HepG2 (cell line): ENCODE data around the gene LIFR. TPM values are rescaled to one million over a fixed set of nuclear protein-coding genes. Genes with fewer than 3 reads are reported as not detected.

Experiments
- ATAC-seq: fragments of 200-7000 bp; cut with Tn5 transposase; 3 replicates; pipeline ENCODE4 v1.9.1; 2020; ENCODE audit warnings: mild to moderate bottlenecking, moderate library complexity
- BruUV-seq: library from RNA; stranded (reverse); fragments of 400-500 nt; replicated peaks from 2 replicates; lab custom pipeline; 2021; lab: Mats Ljungman, UMichigan
- CTCF ChIA-PET: fragments of 300-600 bp; formaldehyde crosslinking; extraction: SDS; loops from one replicate; lab custom pipeline; 2021; ENCODE audit warnings: low total read pairs, inconsistent platforms, low intra/inter-chr PET ratio; lab: Yijun Ruan, JAX
- POLR2A ChIA-PET: fragments of 350-600 bp; sonication (Branson Sonifier 250); formaldehyde crosslinking; loops from one replicate; lab custom pipeline; 2020; ENCODE audit warnings: antibody characterized with exemption, inconsistent platforms; lab: Yijun Ruan, JAX
- DNase-seq: peaks from one replicate; pipeline ENCODE4 v3.0.0-alpha.2; 2015; ENCODE audit warnings: low spot score
- FAIRE-seq: peaks from 3 replicates; lab custom pipeline; 2011; peaks lifted over from hg19 to GRCh38; lab: Jason Lieb, UNC
- H2AFZ ChIP-seq: one replicate; pipeline ENCODE4 v1.6.1; 2011; ENCODE audit warnings: low read length, inconsistent platforms
- H3K27ac ChIP-seq: fragments of 300-600 bp; 3 replicates; pipeline ENCODE4 v1.8.0; 2011; ENCODE audit warnings: mixed run types, mild to moderate bottlenecking, mixed read lengths, low read length, inconsistent platforms; ENCODE audit not compliant: insufficient read depth; ENCODE audit errors: extremely low read length
- H3K27me3 ChIP-seq, 2 experiments: fragments of 200-600 bp in 1 of 2; 2 replicates in 1 of 2; 3 replicates in 1 of 2; pipeline versions ENCODE4 v1.6.0 to v1.8.0; 2011; ENCODE audit warnings: low read length in 2 of 2, mild to moderate bottlenecking in 2 of 2, moderate library complexity in 2 of 2, inconsistent platforms in 1 of 2; ENCODE audit not compliant: insufficient read depth in 2 of 2, control insufficient read depth in 1 of 2
- H3K36me3 ChIP-seq, 2 experiments: fragments of 200-600 bp in 1 of 2; replicated peaks in 1 of 2; 2 replicates in 1 of 2; 3 replicates in 1 of 2; pipeline versions ENCODE4 v1.5.1 to v1.8.0; 2011; ENCODE audit warnings: low read length in 2 of 2, inconsistent platforms in 1 of 2; ENCODE audit not compliant: insufficient read depth in 2 of 2, control insufficient read depth in 1 of 2
- H3K4me1 ChIP-seq: 2 replicates; pipeline ENCODE4 v1.5.1; 2012; ENCODE audit warnings: low read length, inconsistent platforms; ENCODE audit not compliant: insufficient read depth
- H3K4me2 ChIP-seq: 2 replicates; pipeline ENCODE4 v1.6.0; 2011; ENCODE audit warnings: low read depth, low read length, inconsistent platforms
- H3K4me3 ChIP-seq, 3 experiments: fragments of 200-600 bp in 1 of 3; sonication (generic), shearing (Covaris generic) in 1 of 3; replicated peaks in 1 of 3; 2 replicates each; pipeline ENCODE4 v1.5.1; 2011 to 2016; ENCODE audit warnings: low read length in 3 of 3, inconsistent platforms in 2 of 3, low read depth in 2 of 3, mild to moderate bottlenecking in 2 of 3, control low read depth in 1 of 3, mixed read lengths in 1 of 3; ENCODE audit not compliant: insufficient read depth in 1 of 3
- H3K79me2 ChIP-seq: one replicate; pipeline ENCODE4 v1.6.1; 2011; ENCODE audit warnings: low read length, inconsistent platforms; ENCODE audit not compliant: insufficient read depth
- H3K9ac ChIP-seq: 2 replicates; pipeline ENCODE4 v1.6.0; 2011; ENCODE audit warnings: mild to moderate bottlenecking, low read depth, low read length, inconsistent platforms; ENCODE audit not compliant: insufficient read depth
- H3K9me3 ChIP-seq: 2 replicates; pipeline ENCODE4 v1.5.1; 2012; ENCODE audit warnings: mild to moderate bottlenecking, low read length
- H4K20me1 ChIP-seq: 2 replicates; pipeline ENCODE4 v1.6.0; 2011; ENCODE audit warnings: inconsistent platforms, mild to moderate bottlenecking, low read length, moderate library complexity; ENCODE audit not compliant: insufficient read depth
- CREB3 ChIP-seq: sonication (generic); formaldehyde crosslinking; IDR thresholded peaks from 2 replicates; pipeline ENCODE4 v1.5.0; 2020; ENCODE audit warnings: missing genetic modification reagents
- EP300 ChIP-seq, 3 experiments: sonication (generic) in 1 of 3; formaldehyde crosslinking in 1 of 3; IDR thresholded peaks; 2 replicates each; pipeline versions ENCODE4 v1.5.1 to v1.6.1; 2011 to 2020; ENCODE audit warnings: low read depth in 2 of 3, low read length in 2 of 3, borderline replicate concordance in 1 of 3, improper control_type of control experiment in 1 of 3, mild to moderate bottlenecking in 1 of 3, missing genetic modification reagents in 1 of 3, moderate library complexity in 1 of 3
- HNF4G ChIP-seq, 2 experiments: sonication (generic) in 1 of 2; formaldehyde crosslinking in 1 of 2; IDR thresholded peaks; 2 replicates each; pipeline versions ENCODE4 v1.4.0 to v1.6.1; 2011 to 2020; ENCODE audit warnings: borderline replicate concordance in 2 of 2, low read depth in 2 of 2, mild to moderate bottlenecking in 2 of 2, low read length in 1 of 2, missing genetic modification reagents in 1 of 2, moderate library complexity in 1 of 2
- NFRKB ChIP-seq: fragments of 450-650 bp; IDR thresholded peaks from 2 replicates; pipeline ENCODE4 v1.6.1; 2017
- ZNF431 ChIP-seq: sonication (generic); formaldehyde crosslinking; IDR thresholded peaks from 2 replicates; pipeline ENCODE4 v1.9.0; 2022; ENCODE audit warnings: missing genetic modification reagents, low read depth, mild to moderate bottlenecking, borderline replicate concordance
- WGBS: methylation state at CpG from one replicate; pipeline ENCODE4 v1.1.6; 2017; ENCODE audit warnings: low lambda C conversion rate; 5-methylcytosine and 5-hydroxymethylcytosine counted together
- in situ Hi-C: cut with HindIII; loops from 2 replicates; pipeline ENCODE4 v1.10.0; 2017; ENCODE audit warnings: low pct_unique_long_range_greater_than_20kb; ENCODE audit not compliant: extremely low pct_ligation_motif_present
- intact Hi-C: fragments of 100-400 bp; cut with micrococcal nuclease; formaldehyde crosslinking; loops from one replicate; pipeline ENCODE4 v1.10.0; 2022; ENCODE audit not compliant: unreplicated experiment
- polyA plus RNA-seq, 8 experiments: library from polyadenylated mRNA; depleted of rRNA in 3 of 8; stranded (reverse) in 7 of 8; unstranded in 1 of 8; fragments of >200 nt; fragmentation: Illumina TruSeq in 4 of 8; extraction: Trizol in 4 of 8; gene quantifications; 2 replicates each; pipeline versions ENCODE4 v1.2.1 to v1.2.3, GENCODE V29; 2011 to 2016; ENCODE audit warnings: low read depth in 4 of 8, missing spikeins in 1 of 8, mixed read lengths in 1 of 8; ENCODE audit not compliant: insufficient read depth in 1 of 8
- total RNA-seq, 5 experiments: library from RNA; depleted of rRNA; stranded (reverse); fragments of >200 nt; fragmentation: Illumina TruSeq; extraction: Trizol; gene quantifications; 2 replicates each; pipeline ENCODE4 v1.2.3, GENCODE V29; 2016; ENCODE audit warnings: low read depth in 1 of 5
- TF ChIP-seq, protein P1 (sequence below), 2 experiments: fragments of 450-650 bp in 1 of 2; sonication (generic) in 1 of 2; formaldehyde crosslinking; IDR thresholded peaks; 2 replicates each; pipeline versions ENCODE4 v1.5.0 to v1.8.0; 2020 to 2022; ENCODE audit warnings: mild to moderate bottlenecking in 1 of 2, missing genetic modification reagents in 1 of 2
- TF ChIP-seq, protein P2 (sequence below): sonication (generic); formaldehyde crosslinking; IDR thresholded peaks from 2 replicates; pipeline ENCODE4 v1.8.0; 2022; ENCODE audit warnings: missing genetic modification reagents, mild to moderate bottlenecking, borderline replicate concordance

Gene LIFR
- total and polyA plus RNA-seq, 2 of the 13 experiments (the other 11 are each of a cell fraction or from before 2014, with no cell fraction given) = 6.3 to 25.2 TPM

DNA sequence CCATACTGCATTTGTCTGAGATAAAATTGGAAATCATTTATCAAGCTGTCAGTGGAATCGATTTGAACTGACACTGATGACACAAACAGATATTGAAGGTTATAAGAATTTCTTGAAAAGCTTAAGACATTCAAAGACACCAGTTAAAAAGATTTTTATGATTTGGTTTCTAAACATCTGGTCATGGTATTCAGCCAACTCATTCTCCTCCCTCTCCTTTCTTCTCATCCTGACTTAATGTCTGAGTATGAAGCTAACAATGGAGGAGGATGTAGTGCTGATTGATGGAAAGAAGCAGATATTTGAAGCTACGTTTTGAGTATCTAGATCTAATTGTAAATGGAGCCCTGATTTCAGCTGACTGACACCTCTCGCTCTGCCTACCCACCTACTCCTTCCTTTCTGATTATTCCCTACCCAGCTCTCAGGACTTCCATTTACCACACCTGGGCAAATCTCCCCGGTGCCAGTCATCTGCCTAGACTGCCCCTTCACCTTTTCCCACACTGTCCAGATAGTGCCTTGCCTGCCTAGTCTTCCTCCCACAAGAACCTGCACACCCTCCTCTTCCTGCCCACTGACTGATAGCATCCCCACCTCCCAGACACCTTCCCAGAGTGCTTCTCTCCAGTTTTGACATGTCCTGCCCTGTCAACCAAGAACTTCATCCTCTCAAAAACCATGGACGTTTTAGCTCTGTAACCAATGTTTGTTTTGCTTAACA, 20.7 kb upstream of the LIFR start:
- in situ Hi-C loops (no loop called here), intact Hi-C loops (no loop called here)
- ChIA-PET POLR2A (no interaction called here), CTCF (no interaction called here)
- Histone ChIP-seq H3K27ac (no peak overlapping the region), H3K4me1 (no peaks in the 10 kb centered on the region), H4K20me1 (no peaks in the 10 kb centered on the region), H3K4me3 (no peak overlapping the region), H2AFZ (no peak overlapping the region), H3K79me2 (no peaks in the 10 kb centered on the region), H3K4me2 (no peak overlapping the region), H3K9me3 (no peaks in the 10 kb centered on the region), H3K36me3 (no peaks in the 10 kb centered on the region), H3K9ac (no peak overlapping the region), H3K27me3 (no peaks in the 10 kb centered on the region; a peak in 1 of 5 replicates)
- FAIRE-seq (no peak), ATAC-seq (no peak), DNase-seq (no peak)
- TF ChIP-seq CREB3 (no peak), HNF4G (IDR thresholded peaks at IDR 0.05; ENCODE audit: borderline replicate concordance, low read depth, low read length) (no peak), HNF4G (CRISPR knock-in tag; IDR thresholded peaks at IDR 0.05; ENCODE audit: borderline replicate concordance, low read depth) (no peak), EP300 (IDR thresholded peaks at IDR 0.05; ENCODE audit: low read depth in 2 of 2, low read length in 2 of 2) (no peak), EP300 (CRISPR knock-in tag; IDR thresholded peaks at IDR 0.05; ENCODE audit: borderline replicate concordance) (no peak), NFRKB (no peak), ZNF431 (CRISPR knock-in tag) (no peak)
- TF ChIP-seq, protein P1, sequence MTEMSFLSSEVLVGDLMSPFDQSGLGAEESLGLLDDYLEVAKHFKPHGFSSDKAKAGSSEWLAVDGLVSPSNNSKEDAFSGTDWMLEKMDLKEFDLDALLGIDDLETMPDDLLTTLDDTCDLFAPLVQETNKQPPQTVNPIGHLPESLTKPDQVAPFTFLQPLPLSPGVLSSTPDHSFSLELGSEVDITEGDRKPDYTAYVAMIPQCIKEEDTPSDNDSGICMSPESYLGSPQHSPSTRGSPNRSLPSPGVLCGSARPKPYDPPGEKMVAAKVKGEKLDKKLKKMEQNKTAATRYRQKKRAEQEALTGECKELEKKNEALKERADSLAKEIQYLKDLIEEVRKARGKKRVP (CRISPR knock-in tag; IDR thresholded peaks at IDR 0.05) = no peak
- TF ChIP-seq, protein P2, sequence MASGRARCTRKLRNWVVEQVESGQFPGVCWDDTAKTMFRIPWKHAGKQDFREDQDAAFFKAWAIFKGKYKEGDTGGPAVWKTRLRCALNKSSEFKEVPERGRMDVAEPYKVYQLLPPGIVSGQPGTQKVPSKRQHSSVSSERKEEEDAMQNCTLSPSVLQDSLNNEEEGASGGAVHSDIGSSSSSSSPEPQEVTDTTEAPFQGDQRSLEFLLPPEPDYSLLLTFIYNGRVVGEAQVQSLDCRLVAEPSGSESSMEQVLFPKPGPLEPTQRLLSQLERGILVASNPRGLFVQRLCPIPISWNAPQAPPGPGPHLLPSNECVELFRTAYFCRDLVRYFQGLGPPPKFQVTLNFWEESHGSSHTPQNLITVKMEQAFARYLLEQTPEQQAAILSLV = no peak
- BruUV-seq = no TSS peak
- 12% methylated on average over 5 of the region's 5 CpGs for WGBS
